SIG-M5 (cell line): ENCODE measurements around the gene VPS13A.

Source experiments
- DNase-seq: peaks from one replicate; lab custom pipeline; 2025; lab: John Stamatoyannopoulos, UW

Gene VPS13A

DNA sequence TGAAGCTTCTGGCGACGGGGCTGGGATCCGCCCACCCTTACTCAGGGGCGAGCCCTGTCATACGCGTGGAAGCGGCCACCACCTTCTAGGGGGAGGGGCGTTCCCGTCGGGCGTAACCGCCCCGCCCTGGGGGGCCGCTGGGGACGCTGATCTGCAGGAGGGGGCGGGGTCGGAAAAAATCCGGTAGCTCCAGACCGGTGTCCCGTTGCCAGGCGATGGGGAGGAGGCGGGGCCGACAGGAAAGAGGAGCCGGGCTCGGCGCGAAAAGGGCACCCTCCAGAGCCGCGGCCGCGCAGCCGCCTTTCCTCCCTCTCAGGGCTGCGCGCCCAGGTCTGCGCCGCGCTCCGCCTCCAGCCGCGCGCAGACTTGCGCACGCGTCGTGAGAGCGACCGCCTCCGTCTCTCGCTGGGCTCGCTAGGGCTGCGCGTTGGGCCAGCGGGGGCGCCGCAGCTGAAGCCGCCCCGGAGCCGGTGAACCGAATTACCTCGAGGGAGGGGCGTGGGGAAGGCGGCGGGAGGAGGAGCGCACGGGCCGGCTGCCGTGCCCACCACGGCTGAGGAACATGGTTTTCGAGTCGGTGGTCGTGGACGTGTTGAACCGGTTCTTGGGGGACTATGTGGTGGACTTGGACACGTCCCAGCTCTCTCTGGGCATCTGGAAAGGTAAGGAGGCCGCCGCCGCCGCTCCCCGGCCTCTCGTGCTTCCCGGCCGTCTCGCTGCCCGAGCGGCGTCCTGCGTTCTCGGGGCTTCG is at the start of gene VPS13A:
VPS13A (plus strand) TSS at position 392 of the 751 bp plus-strand sequence; CDS start at position 563, 171 bp downstream.
- DNase-seq = peak; percentile 63

GRCh38 chr9:77128125-77128789 is 49.1 kb upstream of the VPS13A start:
- no peak for DNase-seq

DNA sequence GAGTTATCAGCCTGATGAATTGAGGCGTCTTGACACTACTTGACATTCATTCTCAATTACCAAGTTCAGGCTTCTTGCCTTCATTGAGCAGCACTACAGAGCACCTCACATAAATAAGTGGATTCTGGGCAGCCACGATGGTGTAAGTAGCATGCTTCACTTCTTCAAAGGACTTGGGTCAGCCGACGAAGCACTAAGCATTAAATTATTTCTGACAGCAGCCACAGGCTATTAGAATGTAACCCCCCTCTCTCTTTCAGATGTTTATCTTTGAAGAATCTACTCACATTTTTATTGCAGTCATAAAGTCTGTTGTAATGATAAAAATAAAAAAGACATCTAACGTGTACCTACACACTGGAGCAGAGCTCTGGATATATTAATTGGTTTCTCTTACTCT is 45.9 kb upstream of the VPS13A start:
- no peak for DNase-seq

DNA sequence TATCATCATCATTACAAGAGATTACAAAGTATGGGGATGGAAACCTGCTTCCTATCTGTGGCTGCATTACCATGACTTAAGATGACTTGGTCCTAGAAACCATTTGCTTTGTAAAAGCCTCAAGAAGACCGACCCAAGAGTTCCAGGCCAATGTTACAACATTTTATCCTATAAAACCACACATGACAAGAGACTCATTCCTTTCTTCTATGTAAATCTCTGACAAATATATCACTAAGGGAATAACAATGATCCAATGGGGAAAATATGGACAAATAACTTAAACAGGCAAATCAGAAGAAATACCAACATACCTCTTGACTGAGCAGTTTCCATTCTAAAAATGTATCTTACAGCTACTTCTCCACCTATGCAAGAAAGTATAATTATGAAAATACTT is 44.3 kb upstream of the VPS13A start:
- DNase-seq = no peak

DNA sequence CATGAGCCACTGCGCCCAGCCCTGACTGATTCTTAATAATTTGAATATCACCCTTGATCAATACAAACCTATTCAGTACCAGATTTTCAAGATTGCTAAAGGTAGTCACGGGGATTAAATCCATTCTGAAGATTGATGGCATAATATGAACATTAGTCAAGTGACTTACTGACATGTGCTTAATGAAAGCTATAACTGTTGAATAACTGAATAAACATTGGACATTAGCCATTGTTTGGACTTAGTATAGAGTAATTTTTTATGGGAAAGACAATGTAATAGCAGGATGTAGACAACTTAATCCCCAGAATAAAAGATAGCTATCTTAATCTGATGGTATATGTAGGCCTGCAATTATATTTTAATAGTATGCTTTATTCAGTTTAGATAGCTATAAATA is 35.0 kb upstream of the VPS13A start:
- DNase-seq = no peak

GRCh38 chr9:77149879-77150278 is 27.5 kb upstream of the VPS13A start:
- DNase-seq = no peak

DNA sequence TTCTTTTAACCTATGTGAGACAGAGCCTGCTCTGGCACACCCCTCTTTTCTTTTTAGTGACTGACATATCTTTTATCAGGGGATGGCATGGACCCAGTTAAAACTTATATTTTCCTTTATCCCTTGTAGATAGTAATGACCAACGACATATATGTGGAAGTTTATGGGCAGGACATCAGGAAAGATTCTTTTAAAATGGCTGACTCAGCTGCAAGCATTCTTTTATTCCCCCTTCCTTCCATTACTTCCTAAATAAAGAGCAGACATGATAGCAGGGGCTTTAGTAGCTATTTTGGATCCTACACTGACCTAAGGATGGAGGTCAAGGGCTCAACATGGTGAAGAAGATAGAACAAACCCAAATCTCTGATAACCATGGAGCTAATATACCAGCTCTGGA is 25.0 kb upstream of the VPS13A start:
- no peak for DNase-seq

GRCh38 chr9:77156646-77157371 is 20.5 kb upstream of the VPS13A start:
- DNase-seq = no peak

GRCh38 chr9:77158772-77159513 is 18.4 kb upstream of the VPS13A start:
- no peak for DNase-seq

DNA sequence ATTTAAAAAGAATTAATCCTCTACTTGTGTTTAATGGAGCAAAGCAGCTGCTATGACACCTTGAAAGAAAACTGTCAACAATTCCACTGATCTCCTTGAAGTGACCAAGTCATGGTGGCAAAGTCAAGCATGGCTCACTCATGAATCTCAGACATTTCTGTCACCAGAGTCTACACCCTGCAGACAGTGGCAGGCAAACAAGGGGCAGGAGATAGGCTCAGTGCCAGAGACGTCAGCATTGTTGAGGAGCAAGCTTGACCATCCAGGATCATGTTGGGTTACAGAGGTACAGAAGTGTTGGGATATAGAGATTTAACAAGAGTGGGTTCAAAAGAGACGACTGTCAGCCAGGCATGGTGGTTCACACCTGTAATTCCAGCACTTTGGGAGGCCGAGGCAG is 16.1 kb upstream of the VPS13A start:
- DNase-seq = no peak

- DNase-seq = no peak
Measured at GRCh38 chr9:77161966-77162365, 15.4 kb upstream of the VPS13A start.

GRCh38 chr9:77162366-77162765 is 15.0 kb upstream of the VPS13A start:
- DNase-seq = no peak

GRCh38 chr9:77163884-77164283 is 13.4 kb upstream of the VPS13A start:
- no peak for DNase-seq

DNA sequence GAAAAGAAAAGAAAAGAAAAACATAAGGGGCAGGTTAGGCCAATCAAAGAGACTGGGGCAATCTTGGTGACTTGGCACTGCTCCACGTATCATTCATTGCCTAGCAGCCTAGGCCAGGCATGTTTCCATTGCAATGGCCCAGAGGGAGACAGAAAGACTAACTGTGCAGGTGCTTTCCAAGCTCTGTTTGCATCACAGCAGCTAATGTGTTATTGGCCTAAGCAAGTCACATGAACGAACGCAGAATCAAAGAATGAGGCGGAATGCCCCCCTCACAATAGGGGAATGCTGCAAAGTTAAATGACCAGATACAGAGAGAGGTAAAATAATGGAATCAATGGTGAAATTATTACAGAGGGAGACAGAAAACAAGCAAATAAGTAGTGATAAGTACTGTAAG is 11.1 kb upstream of the VPS13A start:
- DNase-seq = no peak

DNA sequence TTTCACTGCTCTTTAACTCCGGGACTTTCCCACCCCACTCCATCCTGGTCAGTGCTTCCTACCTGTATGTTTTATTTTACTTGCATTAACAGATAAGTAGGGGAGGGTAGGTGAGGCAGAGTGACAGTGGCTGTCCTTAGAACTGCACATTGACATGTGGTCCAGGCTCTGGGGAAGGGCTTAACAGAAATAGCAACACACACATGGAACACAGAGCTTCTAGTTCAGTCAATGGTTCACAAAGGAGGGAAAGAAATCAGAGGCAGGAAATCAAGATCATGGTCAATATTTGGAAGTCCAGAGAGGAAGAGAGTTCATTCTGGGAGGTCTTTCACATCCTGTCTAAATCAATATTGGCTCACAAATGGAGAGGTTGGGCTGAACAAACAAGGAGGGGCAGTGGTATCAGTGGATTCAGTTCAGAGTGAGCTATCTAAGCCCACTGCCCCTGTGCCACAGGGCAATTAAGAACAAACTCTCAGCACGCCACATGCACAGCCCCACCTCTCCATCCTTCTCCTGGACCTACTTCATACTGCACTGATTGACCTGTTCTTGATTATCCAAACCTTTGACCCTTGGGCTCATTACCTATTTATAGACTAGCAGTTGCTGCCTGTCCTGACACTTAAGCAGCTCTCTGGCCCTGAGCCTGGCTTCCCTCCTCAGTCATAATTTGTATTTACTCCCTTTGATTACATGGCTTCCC is 6.2 kb upstream of the VPS13A start:
- no peak for DNase-seq

DNA sequence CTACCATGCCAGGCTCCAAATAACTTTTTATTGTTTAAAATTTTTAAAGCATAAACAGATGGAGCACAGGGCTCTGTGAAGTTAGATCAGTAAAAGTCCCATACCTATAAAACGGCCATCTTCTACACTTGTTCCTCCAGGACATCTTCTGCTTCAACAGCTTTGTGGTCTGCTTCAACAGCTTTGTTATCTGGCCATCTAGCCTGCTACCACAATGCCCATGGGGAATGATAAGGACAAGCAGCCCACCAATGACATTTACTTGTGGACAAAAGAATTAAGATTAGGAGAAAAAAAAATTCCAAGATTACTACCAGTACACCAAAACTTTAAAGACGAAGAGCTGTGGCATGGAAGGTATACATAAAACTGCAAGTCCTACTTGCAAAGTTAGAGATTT is 2.2 kb upstream of the VPS13A start:
- no peak for DNase-seq

DNA sequence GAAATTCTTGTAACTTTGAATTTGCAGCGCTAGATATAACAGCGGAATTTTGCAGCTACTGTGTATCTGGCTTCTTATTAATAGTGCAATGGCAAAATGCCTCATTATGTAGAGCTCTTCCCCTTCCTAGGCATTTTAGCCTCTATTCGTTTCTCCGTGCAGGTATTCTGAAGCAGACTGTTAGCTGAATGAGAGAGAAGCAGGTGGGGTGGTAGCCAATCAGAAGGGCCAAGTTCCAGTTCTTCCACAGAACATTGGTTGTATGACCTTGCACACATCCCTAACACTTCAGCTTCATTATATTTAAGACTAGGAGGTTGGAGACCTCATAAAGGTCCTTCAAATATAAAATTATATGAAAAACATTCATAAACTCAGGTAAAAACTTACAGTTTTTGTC is 1.2 kb upstream of the VPS13A start:
- DNase-seq = no peak

DNA sequence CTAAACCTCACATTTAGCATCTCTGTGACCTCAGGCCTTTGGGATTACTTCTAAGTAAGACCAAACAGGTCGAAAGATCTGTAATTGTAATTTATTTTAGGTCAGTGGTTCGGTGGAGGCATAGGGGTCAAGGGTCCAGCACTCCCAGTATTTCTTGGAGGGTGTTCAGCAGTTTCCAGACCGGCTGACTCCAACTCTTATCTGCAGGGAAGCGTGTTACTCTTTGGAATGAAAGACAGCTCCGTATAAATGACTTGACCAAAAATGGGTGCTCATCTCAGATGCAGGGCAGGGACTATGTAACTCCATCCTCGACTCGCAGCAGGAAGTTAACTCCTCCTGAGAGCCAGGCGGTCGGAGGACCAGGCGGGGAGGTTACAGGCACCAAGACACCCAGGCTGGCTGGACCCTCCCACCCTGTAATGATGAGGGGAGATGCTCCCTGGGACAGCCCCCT is 620 bp upstream of the VPS13A start:
- no peak for DNase-seq

DNA sequence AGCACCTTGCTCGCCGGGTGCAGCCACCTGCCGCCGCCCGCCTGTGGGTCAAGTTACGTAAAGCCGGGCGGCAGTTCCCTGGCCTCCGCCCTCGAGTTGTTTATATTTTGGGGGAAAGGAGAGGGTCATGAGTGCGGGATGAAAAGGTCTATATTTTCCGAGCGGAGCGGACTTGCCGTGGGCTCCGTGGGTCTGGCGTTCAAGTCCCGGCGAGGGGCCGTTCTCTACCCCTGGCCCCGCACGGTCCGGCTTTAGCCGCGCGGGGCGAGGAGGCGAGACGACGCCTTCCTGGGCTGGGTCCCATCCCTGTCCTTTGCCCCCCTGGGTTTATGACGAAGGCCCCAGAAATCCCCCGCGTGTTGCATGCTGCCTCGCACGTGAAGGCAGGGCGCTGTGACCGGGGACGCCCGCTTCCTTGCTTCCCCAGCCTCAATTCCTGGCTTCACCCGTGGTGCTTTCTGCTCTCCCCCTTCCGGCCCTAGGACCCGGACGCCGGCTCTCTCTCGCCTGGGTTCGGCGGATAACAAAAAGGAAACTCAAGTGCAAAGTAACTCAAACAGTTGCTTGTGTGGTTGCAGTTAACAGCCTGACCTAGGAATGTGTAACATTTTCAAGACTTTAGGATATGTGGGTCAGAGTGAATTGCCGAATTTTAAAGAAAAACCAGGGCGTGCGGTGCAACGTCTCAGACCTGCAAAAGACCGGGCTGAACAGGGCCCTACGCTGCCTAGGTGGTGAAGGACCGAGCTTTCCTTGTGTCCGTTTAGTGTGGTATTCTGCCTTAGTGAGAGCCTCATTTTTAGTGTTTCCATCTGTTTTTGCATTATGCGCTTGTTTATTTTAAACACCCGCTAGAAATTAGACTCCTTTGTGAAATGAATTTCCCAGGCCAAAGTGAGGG is 810 bp downstream of the VPS13A start:
- no peak for DNase-seq

GRCh38 chr9:77180056-77180455 is 2.7 kb downstream of the VPS13A start:
- DNase-seq = no peak

GRCh38 chr9:77183581-77183980 is 6.2 kb downstream of the VPS13A start:
- DNase-seq = no peak
